HG02973 (cell line): ENCODE measurements around the gene PSENEN.

Experiments
- ATAC-seq: cut with Tn5 transposase; IDR thresholded peaks from one replicate; pipeline ENCODE4 v1.9.1; 2021; ENCODE audit warnings: moderate library complexity; ENCODE audit not compliant: unreplicated experiment

The PSENEN gene

GRCh38 chr19:35750167-35750566 lies 4.7 kb downstream of the PSENEN start:
- no peak for ATAC-seq

GRCh38 chr19:35751839-35752745 lies 6.6 kb downstream of the PSENEN start:
- ATAC-seq = no peak

GRCh38 chr19:35752746-35753350 lies 7.4 kb downstream of the PSENEN start:
- no peak for ATAC-seq

GRCh38 chr19:35753634-35754369 lies 8.4 kb downstream of the PSENEN start:
- no peak for ATAC-seq

GRCh38 chr19:35754370-35755130 lies 9.1 kb downstream of the PSENEN start:
- ATAC-seq = no peak

- no peak for ATAC-seq
These were observed 9.7 kb downstream of the PSENEN start for GRCh38 chr19:35755131-35755549.

GRCh38 chr19:35755550-35756376 lies 10.3 kb downstream of the PSENEN start:
- no peak for ATAC-seq

GRCh38 chr19:35756377-35757230 lies 11.2 kb downstream of the PSENEN start, which contains the start of gene HSPB6:
Gene HSPB6 (minus strand): TSS chr19:35757029. CDS start chr19:35757008, 21 bp downstream.
- ATAC-seq = no peak

GRCh38 chr19:35757231-35757748 lies 11.8 kb downstream of the PSENEN start:
- no peak for ATAC-seq

GRCh38 chr19:35757749-35758608 lies 12.5 kb downstream of the PSENEN start, which contains the start of gene PROSER3:
Gene PROSER3 (plus strand): TSS chr19:35758176. CDS start chr19:35758216, 40 bp downstream.
- ATAC-seq = peak; percentile 89

GRCh38 chr19:35759697-35760096 lies 14.2 kb downstream of the PSENEN start:
- ATAC-seq = no peak

GRCh38 chr19:35760711-35761349 lies 15.4 kb downstream of the PSENEN start:
- ATAC-seq = no peak

GRCh38 chr19:35764432-35765315 lies 19.2 kb downstream of the PSENEN start:
- ATAC-seq = no peak

GRCh38 chr19:35766571-35767104 lies 21.2 kb downstream of the PSENEN start:
- no peak for ATAC-seq

GRCh38 chr19:35767288-35768081 lies 22.0 kb downstream of the PSENEN start:
- no peak for ATAC-seq
